HEK293 (cell line): ENCODE data around the gene FNDC10.

Source experiments
- GLI4 ChIP-seq: fragments of 450-650 bp; formaldehyde crosslinking; IDR thresholded peaks from 2 replicates; pipeline ENCODE4 v1.5.1; 2016; ENCODE audit warnings: missing biosample characterization, missing genetic modification characterization
- IKZF3 ChIP-seq: fragments of 450-650 bp; IDR thresholded peaks from 2 replicates; pipeline ENCODE4 v1.5.0; 2018; ENCODE audit warnings: missing biosample characterization, mild to moderate bottlenecking, missing genetic modification characterization, moderate library complexity
- KLF10 ChIP-seq: fragments of 450-650 bp; IDR thresholded peaks from 2 replicates; pipeline ENCODE4 v1.5.1; 2018; ENCODE audit warnings: missing biosample characterization, mild to moderate bottlenecking, missing genetic modification characterization
- PRDM1 ChIP-seq: fragments of 450-650 bp; formaldehyde crosslinking; IDR thresholded peaks from 2 replicates; pipeline ENCODE4; 2016; ENCODE audit warnings: missing biosample characterization, missing genetic modification characterization
- SALL2 ChIP-seq: fragments of 450-650 bp; formaldehyde crosslinking; IDR thresholded peaks from 2 replicates; pipeline ENCODE4 v1.5.0; 2017; ENCODE audit warnings: missing biosample characterization, mild to moderate bottlenecking, missing genetic modification characterization, borderline replicate concordance
- SP7 ChIP-seq: fragments of 450-650 bp; formaldehyde crosslinking; IDR thresholded peaks from 2 replicates; pipeline ENCODE4 v1.5.1; 2016; ENCODE audit warnings: missing biosample characterization, missing genetic modification characterization
- ZBTB17 ChIP-seq: fragments of 450-650 bp; formaldehyde crosslinking; IDR thresholded peaks from 2 replicates; pipeline ENCODE4 v1.5.1; 2016; ENCODE audit warnings: missing biosample characterization, missing genetic modification characterization
- ZEB2 ChIP-seq: fragments of 450-650 bp; formaldehyde crosslinking; IDR thresholded peaks from 2 replicates; pipeline ENCODE4 v1.5.1; 2016; ENCODE audit warnings: missing biosample characterization, missing genetic modification characterization
- ZNF146 ChIP-seq: fragments of 450-650 bp; formaldehyde crosslinking; IDR thresholded peaks from 2 replicates; pipeline ENCODE4 v1.5.1; 2016; ENCODE audit warnings: missing biosample characterization, missing genetic modification characterization
- ZNF24 ChIP-seq: fragments of 450-650 bp; formaldehyde crosslinking; IDR thresholded peaks from 2 replicates; pipeline ENCODE4 v1.5.1; 2016; ENCODE audit warnings: missing biosample characterization, missing genetic modification characterization
- ZNF354C ChIP-seq: fragments of 450-650 bp; formaldehyde crosslinking; IDR thresholded peaks from 2 replicates; pipeline ENCODE4 v1.5.1; 2016; ENCODE audit warnings: missing biosample characterization, missing genetic modification characterization, low read depth, borderline replicate concordance
- ZNF501 ChIP-seq: fragments of 450-650 bp; formaldehyde crosslinking; IDR thresholded peaks from 2 replicates; pipeline ENCODE4 v1.5.1; 2016; ENCODE audit warnings: missing biosample characterization, missing genetic modification characterization
- ZNF514 ChIP-seq: fragments of 450-650 bp; formaldehyde crosslinking; IDR thresholded peaks from 2 replicates; pipeline ENCODE4 v1.5.1; 2016; ENCODE audit warnings: missing biosample characterization, missing genetic modification characterization
- ZNF561 ChIP-seq: fragments of 450-650 bp; IDR thresholded peaks from 2 replicates; pipeline ENCODE4 v1.5.1; 2018; ENCODE audit warnings: missing biosample characterization, missing genetic modification characterization, borderline replicate concordance
- ZNF747 ChIP-seq: fragments of 450-650 bp; formaldehyde crosslinking; IDR thresholded peaks from 2 replicates; pipeline ENCODE4 v1.5.1; 2016; ENCODE audit warnings: missing biosample characterization, missing genetic modification characterization
- ZNF768 ChIP-seq: fragments of 450-650 bp; formaldehyde crosslinking; IDR thresholded peaks from 2 replicates; pipeline ENCODE4 v1.5.1; 2018; ENCODE audit warnings: missing biosample characterization, mild to moderate bottlenecking, missing genetic modification characterization
- ZNF792 ChIP-seq: fragments of 450-650 bp; formaldehyde crosslinking; IDR thresholded peaks from 2 replicates; pipeline ENCODE4 v1.5.1; 2016; ENCODE audit warnings: missing biosample characterization, missing genetic modification characterization
- TF ChIP-seq, protein P1 (sequence below): fragments of 450-650 bp; formaldehyde crosslinking; conservative IDR thresholded peaks from 2 replicates; pipeline ENCODE4 v1.5.1; 2016; ENCODE audit warnings: low read depth, missing biosample characterization, missing genetic modification characterization
- TF ChIP-seq, protein P2 (sequence below): fragments of 450-650 bp; formaldehyde crosslinking; IDR thresholded peaks from 2 replicates; pipeline ENCODE4 v1.5.1; 2016; ENCODE audit warnings: missing biosample characterization, missing genetic modification characterization
- TF ChIP-seq, protein P3 (sequence below): fragments of 450-650 bp; formaldehyde crosslinking; IDR thresholded peaks from 2 replicates; pipeline ENCODE4 v1.5.1; 2017; ENCODE audit warnings: missing biosample characterization, missing genetic modification characterization
- TF ChIP-seq, protein P4 (sequence below): fragments of 450-650 bp; formaldehyde crosslinking; IDR thresholded peaks from 2 replicates; pipeline ENCODE4 v1.5.1; 2016; ENCODE audit warnings: missing biosample characterization, missing genetic modification characterization, borderline replicate concordance
- TF ChIP-seq, protein P5 (sequence below): fragments of 450-650 bp; formaldehyde crosslinking; IDR thresholded peaks from 2 replicates; pipeline ENCODE4 v1.5.1; 2016; ENCODE audit warnings: missing biosample characterization, missing genetic modification characterization

The FNDC10 gene

DNA sequence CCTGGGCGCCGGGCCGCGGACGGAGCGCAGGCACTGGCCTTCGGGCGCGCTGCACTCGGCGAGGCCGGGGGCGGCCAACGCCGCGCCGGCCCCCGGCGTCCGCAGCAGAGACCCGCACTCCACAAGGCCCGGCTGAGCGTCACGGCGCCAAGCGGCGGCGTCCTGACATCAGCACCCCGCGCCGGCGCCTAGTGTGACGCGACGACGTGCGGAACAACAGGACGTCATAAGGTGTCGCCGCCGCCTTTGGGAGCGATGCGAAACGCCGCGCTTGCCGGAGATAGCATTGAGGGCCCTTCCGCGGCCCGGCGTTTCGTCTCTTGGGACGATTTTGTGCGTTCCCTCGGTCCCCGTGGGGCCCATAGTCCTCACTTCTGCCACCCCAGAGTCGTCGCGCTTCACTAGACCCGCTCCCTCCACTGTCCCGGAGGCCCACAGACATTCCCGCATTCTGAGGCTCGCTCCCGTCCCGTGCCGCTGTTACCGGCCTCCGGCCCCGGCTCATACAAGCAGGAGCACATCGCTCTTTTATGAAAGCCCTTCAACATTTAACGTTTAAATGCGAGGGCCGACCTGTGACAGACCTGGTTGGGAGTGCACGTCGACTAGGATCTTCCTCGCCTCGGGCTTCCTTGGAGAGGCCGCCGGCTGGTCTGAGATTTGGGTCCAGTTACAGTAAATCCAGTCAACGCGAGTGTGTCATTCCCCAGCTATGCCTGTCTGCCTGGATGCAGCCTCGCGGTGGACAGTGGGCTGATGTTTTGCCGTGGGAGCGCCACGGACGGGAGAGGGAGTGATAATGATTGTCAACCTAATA lies 25.0 kb downstream of the FNDC10 start, which contains the start of gene SSU72 (continued):
- TF ChIP-seq, protein P1, sequence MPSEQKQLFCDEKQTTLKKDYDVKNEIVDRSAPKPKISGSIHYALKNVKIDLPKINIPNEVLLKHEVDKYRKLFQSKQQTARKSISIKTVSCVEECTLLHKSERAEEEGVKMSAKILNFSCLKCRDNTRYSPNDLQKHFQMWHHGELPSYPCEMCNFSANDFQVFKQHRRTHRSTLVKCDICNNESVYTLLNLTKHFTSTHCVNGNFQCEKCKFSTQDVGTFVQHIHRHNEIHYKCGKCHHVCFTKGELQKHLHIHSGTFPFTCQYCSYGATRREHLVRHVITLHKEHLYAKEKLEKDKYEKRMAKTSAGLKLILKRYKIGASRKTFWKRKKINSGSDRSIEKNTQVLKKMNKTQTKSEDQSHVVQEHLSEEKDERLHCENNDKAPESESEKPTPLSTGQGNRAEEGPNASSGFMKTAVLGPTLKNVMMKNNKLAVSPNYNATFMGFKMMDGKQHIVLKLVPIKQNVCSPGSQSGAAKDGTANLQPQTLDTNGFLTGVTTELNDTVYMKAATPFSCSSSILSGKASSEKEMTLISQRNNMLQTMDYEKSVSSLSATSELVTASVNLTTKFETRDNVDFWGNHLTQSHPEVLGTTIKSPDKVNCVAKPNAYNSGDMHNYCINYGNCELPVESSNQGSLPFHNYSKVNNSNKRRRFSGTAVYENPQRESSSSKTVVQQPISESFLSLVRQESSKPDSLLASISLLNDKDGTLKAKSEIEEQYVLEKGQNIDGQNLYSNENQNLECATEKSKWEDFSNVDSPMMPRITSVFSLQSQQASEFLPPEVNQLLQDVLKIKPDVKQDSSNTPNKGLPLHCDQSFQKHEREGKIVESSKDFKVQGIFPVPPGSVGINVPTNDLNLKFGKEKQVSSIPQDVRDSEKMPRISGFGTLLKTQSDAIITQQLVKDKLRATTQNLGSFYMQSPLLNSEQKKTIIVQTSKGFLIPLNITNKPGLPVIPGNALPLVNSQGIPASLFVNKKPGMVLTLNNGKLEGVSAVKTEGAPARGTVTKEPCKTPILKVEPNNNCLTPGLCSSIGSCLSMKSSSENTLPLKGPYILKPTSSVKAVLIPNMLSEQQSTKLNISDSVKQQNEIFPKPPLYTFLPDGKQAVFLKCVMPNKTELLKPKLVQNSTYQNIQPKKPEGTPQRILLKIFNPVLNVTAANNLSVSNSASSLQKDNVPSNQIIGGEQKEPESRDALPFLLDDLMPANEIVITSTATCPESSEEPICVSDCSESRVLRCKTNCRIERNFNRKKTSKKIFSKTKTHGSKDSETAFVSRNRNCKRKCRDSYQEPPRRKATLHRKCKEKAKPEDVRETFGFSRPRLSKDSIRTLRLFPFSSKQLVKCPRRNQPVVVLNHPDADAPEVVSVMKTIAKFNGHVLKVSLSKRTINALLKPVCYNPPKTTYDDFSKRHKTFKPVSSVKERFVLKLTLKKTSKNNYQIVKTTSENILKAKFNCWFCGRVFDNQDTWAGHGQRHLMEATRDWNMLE (tag by site-specific recombination), result no peak
- no peak for TF ChIP-seq ZNF514 (tag by site-specific recombination)
- TF ChIP-seq, protein P2, sequence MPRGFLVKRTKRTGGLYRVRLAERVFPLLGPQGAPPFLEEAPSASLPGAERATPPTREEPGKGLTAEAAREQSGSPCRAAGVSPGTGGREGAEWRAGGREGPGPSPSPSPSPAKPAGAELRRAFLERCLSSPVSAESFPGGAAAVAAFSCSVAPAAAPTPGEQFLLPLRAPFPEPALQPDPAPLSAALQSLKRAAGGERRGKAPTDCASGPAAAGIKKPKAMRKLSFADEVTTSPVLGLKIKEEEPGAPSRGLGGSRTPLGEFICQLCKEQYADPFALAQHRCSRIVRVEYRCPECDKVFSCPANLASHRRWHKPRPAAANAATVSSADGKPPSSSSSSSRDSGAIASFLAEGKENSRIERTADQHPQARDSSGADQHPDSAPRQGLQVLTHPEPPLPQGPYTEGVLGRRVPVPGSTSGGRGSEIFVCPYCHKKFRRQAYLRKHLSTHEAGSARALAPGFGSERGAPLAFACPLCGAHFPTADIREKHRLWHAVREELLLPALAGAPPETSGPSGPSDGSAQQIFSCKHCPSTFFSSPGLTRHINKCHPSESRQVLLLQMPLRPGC (tag by site-specific recombination), result peak; percentile 56; the same call in 1 of the 2 replicates
- peak; percentile 70 for TF ChIP-seq ZBTB17
- TF ChIP-seq ZNF146, result peak; percentile 34
- TF ChIP-seq ZNF561, result peak; percentile 21; the same call in 1 of the 2 replicates
- TF ChIP-seq, protein P3, sequence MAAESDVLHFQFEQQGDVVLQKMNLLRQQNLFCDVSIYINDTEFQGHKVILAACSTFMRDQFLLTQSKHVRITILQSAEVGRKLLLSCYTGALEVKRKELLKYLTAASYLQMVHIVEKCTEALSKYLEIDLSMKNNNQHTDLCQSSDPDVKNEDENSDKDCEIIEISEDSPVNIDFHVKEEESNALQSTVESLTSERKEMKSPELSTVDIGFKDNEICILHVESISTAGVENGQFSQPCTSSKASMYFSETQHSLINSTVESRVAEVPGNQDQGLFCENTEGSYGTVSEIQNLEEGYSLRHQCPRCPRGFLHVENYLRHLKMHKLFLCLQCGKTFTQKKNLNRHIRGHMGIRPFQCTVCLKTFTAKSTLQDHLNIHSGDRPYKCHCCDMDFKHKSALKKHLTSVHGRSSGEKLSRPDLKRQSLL (tag by site-specific recombination), result no peak
- TF ChIP-seq IKZF3 (tag by site-specific recombination), result 0 out of 2 replicates have a peak, but pooled peaks have one; percentile 22
- TF ChIP-seq ZNF501 (tag by site-specific recombination), result peak; percentile 81
- 0 out of 2 replicates have a peak, but pooled peaks have one; percentile 37 for TF ChIP-seq KLF10 (tag by site-specific recombination)
- peak; percentile 79 for TF ChIP-seq ZNF24 (tag by site-specific recombination)
- TF ChIP-seq ZEB2 (tag by site-specific recombination), result peak; percentile 64
- no peak for TF ChIP-seq SALL2 (tag by site-specific recombination)
- TF ChIP-seq ZNF768 (tag by site-specific recombination), result no peak
- TF ChIP-seq, protein P4, sequence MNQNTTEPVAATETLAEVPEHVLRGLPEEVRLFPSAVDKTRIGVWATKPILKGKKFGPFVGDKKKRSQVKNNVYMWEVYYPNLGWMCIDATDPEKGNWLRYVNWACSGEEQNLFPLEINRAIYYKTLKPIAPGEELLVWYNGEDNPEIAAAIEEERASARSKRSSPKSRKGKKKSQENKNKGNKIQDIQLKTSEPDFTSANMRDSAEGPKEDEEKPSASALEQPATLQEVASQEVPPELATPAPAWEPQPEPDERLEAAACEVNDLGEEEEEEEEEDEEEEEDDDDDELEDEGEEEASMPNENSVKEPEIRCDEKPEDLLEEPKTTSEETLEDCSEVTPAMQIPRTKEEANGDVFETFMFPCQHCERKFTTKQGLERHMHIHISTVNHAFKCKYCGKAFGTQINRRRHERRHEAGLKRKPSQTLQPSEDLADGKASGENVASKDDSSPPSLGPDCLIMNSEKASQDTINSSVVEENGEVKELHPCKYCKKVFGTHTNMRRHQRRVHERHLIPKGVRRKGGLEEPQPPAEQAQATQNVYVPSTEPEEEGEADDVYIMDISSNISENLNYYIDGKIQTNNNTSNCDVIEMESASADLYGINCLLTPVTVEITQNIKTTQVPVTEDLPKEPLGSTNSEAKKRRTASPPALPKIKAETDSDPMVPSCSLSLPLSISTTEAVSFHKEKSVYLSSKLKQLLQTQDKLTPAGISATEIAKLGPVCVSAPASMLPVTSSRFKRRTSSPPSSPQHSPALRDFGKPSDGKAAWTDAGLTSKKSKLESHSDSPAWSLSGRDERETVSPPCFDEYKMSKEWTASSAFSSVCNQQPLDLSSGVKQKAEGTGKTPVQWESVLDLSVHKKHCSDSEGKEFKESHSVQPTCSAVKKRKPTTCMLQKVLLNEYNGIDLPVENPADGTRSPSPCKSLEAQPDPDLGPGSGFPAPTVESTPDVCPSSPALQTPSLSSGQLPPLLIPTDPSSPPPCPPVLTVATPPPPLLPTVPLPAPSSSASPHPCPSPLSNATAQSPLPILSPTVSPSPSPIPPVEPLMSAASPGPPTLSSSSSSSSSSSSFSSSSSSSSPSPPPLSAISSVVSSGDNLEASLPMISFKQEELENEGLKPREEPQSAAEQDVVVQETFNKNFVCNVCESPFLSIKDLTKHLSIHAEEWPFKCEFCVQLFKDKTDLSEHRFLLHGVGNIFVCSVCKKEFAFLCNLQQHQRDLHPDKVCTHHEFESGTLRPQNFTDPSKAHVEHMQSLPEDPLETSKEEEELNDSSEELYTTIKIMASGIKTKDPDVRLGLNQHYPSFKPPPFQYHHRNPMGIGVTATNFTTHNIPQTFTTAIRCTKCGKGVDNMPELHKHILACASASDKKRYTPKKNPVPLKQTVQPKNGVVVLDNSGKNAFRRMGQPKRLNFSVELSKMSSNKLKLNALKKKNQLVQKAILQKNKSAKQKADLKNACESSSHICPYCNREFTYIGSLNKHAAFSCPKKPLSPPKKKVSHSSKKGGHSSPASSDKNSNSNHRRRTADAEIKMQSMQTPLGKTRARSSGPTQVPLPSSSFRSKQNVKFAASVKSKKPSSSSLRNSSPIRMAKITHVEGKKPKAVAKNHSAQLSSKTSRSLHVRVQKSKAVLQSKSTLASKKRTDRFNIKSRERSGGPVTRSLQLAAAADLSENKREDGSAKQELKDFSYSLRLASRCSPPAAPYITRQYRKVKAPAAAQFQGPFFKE (tag by site-specific recombination), result 0 out of 2 replicates have a peak, but pooled peaks have one; percentile 53
- peak; percentile 63; the same call in 1 of the 2 replicates for TF ChIP-seq SP7 (tag by site-specific recombination)
- 0 out of 2 replicates have a peak, but pooled peaks have one; percentile 44 for TF ChIP-seq GLI4 (tag by site-specific recombination)
- 0 out of 2 replicates have a peak, but pooled peaks have one; percentile 57 for TF ChIP-seq ZNF792 (tag by site-specific recombination)
- no peak for TF ChIP-seq ZNF747 (tag by site-specific recombination)
- TF ChIP-seq PRDM1, result no peak
- TF ChIP-seq ZNF354C (tag by site-specific recombination), result no peak
- TF ChIP-seq, protein P5, sequence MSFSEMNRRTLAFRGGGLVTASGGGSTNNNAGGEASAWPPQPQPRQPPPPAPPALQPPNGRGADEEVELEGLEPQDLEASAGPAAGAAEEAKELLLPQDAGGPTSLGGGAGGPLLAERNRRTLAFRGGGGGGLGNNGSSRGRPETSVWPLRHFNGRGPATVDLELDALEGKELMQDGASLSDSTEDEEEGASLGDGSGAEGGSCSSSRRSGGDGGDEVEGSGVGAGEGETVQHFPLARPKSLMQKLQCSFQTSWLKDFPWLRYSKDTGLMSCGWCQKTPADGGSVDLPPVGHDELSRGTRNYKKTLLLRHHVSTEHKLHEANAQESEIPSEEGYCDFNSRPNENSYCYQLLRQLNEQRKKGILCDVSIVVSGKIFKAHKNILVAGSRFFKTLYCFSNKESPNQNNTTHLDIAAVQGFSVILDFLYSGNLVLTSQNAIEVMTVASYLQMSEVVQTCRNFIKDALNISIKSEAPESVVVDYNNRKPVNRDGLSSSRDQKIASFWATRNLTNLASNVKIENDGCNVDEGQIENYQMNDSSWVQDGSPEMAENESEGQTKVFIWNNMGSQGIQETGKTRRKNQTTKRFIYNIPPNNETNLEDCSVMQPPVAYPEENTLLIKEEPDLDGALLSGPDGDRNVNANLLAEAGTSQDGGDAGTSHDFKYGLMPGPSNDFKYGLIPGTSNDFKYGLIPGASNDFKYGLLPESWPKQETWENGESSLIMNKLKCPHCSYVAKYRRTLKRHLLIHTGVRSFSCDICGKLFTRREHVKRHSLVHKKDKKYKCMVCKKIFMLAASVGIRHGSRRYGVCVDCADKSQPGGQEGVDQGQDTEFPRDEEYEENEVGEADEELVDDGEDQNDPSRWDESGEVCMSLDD (tag by site-specific recombination), result 0 out of 2 replicates have a peak, but pooled peaks have one; percentile 25
